HEK293 (cell line): ENCODE measurements around the gene MRGPRD.

Experiments
- CTCF ChIA-PET: fragments of 350-600 bp; formaldehyde crosslinking; extraction: SDS; loops from one replicate; lab custom pipeline; 2021; ENCODE audit warnings: antibody characterized with exemption; lab: Yijun Ruan, JAX
- POLR2A ChIA-PET: fragments of 300-600 bp; formaldehyde crosslinking; extraction: SDS; loops from one replicate; lab custom pipeline; 2020; ENCODE audit warnings: antibody characterized with exemption, inconsistent platforms; lab: Yijun Ruan, JAX
- H3K27ac ChIP-seq: fragments of 200-500 bp; sonication (Bioruptor generic); 2 replicates; pipeline ENCODE4 v1.5.1; 2014; ENCODE audit warnings: low read depth, low read length, control low read depth, inconsistent platforms; ENCODE audit errors: extremely low read depth
- H3K36me3 ChIP-seq, 2 experiments: fragments of 200-500 bp in 1 of 2; sonication (Bioruptor generic) in 1 of 2; 1 replicate in 1 of 2; 2 replicates in 1 of 2; pipeline ENCODE4 v1.5.1; 2014 to 2017; ENCODE audit warnings: inconsistent platforms in 2 of 2, low read length in 2 of 2; ENCODE audit not compliant: control insufficient read depth in 2 of 2, insufficient read depth in 1 of 2
- H3K4me1 ChIP-seq: fragments of 200-500 bp; sonication (Bioruptor generic); 2 replicates; pipeline ENCODE4 v1.5.1; 2014; ENCODE audit warnings: mild to moderate bottlenecking, low read length, inconsistent platforms; ENCODE audit not compliant: control insufficient read depth, insufficient read depth
- H3K4me3 ChIP-seq: 2 replicates; pipeline ENCODE4 v1.5.1; 2011; ENCODE audit warnings: low read depth, mild to moderate bottlenecking, control low read depth, low read length, moderate library complexity
- H3K9me3 ChIP-seq: fragments of 200-500 bp; sonication (Bioruptor generic); 2 replicates; pipeline ENCODE4 v1.5.1; 2014; ENCODE audit warnings: low read depth, low read length, inconsistent platforms; ENCODE audit not compliant: control insufficient read depth, insufficient read depth
- IKZF3 ChIP-seq: fragments of 450-650 bp; IDR thresholded peaks from 2 replicates; pipeline ENCODE4 v1.5.0; 2018; ENCODE audit warnings: missing biosample characterization, mild to moderate bottlenecking, missing genetic modification characterization, moderate library complexity
- PRDM1 ChIP-seq: fragments of 450-650 bp; formaldehyde crosslinking; IDR thresholded peaks from 2 replicates; pipeline ENCODE4; 2016; ENCODE audit warnings: missing biosample characterization, missing genetic modification characterization
- SP2 ChIP-seq: fragments of 450-650 bp; formaldehyde crosslinking; IDR thresholded peaks from 2 replicates; pipeline ENCODE4 v1.5.1; 2016; ENCODE audit warnings: missing biosample characterization, missing genetic modification characterization
- ZBTB48 ChIP-seq: fragments of 450-650 bp; formaldehyde crosslinking; IDR thresholded peaks from 2 replicates; pipeline ENCODE4 v1.5.1; 2016; ENCODE audit warnings: missing biosample characterization, missing genetic modification characterization
- ZNF155 ChIP-seq: fragments of 450-650 bp; formaldehyde crosslinking; IDR thresholded peaks from 2 replicates; pipeline ENCODE4 v1.5.1; 2016; ENCODE audit warnings: missing biosample characterization, missing genetic modification characterization
- ZNF16 ChIP-seq: fragments of 450-650 bp; formaldehyde crosslinking; IDR thresholded peaks from 2 replicates; pipeline ENCODE4 v1.5.1; 2016; ENCODE audit warnings: low read depth, missing biosample characterization, missing genetic modification characterization
- ZNF202 ChIP-seq: fragments of 450-650 bp; formaldehyde crosslinking; IDR thresholded peaks from 2 replicates; pipeline ENCODE4 v1.5.1; 2016; ENCODE audit warnings: missing biosample characterization, missing genetic modification characterization, borderline replicate concordance
- ZNF248 ChIP-seq: fragments of 450-650 bp; formaldehyde crosslinking; IDR thresholded peaks from 2 replicates; pipeline ENCODE4 v1.5.1; 2017; ENCODE audit warnings: missing biosample characterization, missing genetic modification characterization
- ZNF394 ChIP-seq: fragments of 450-650 bp; formaldehyde crosslinking; IDR thresholded peaks from 2 replicates; pipeline ENCODE4 v1.5.1; 2016; ENCODE audit warnings: missing biosample characterization, missing genetic modification characterization, mild to moderate bottlenecking, moderate library complexity, borderline replicate concordance
- ZNF530 ChIP-seq: fragments of 450-650 bp; formaldehyde crosslinking; IDR thresholded peaks from 2 replicates; pipeline ENCODE4 v1.5.1; 2016; ENCODE audit warnings: low read depth, missing biosample characterization, missing genetic modification characterization
- ZNF707 ChIP-seq: fragments of 450-650 bp; formaldehyde crosslinking; IDR thresholded peaks from 2 replicates; pipeline ENCODE4 v1.5.1; 2016; ENCODE audit warnings: missing biosample characterization, missing genetic modification characterization
- ZNF747 ChIP-seq: fragments of 450-650 bp; formaldehyde crosslinking; IDR thresholded peaks from 2 replicates; pipeline ENCODE4 v1.5.1; 2016; ENCODE audit warnings: missing biosample characterization, missing genetic modification characterization
- ZNF837 ChIP-seq: fragments of 450-650 bp; formaldehyde crosslinking; IDR thresholded peaks from 2 replicates; pipeline ENCODE4 v1.5.1; 2016; ENCODE audit warnings: missing biosample characterization, missing genetic modification characterization
- TF ChIP-seq, protein P1 (sequence below): fragments of 450-650 bp; formaldehyde crosslinking; IDR thresholded peaks from 2 replicates; pipeline ENCODE4 v1.5.1; 2016; ENCODE audit warnings: missing biosample characterization, missing genetic modification characterization, borderline replicate concordance
- TF ChIP-seq, protein P2 (sequence below): fragments of 450-650 bp; formaldehyde crosslinking; IDR thresholded peaks from 2 replicates; pipeline ENCODE4 v1.5.1; 2016; ENCODE audit warnings: missing biosample characterization, missing genetic modification characterization
- TF ChIP-seq, protein P3 (sequence below): fragments of 450-650 bp; formaldehyde crosslinking; IDR thresholded peaks from 2 replicates; pipeline ENCODE4 v1.5.1; 2016; ENCODE audit warnings: missing biosample characterization, missing genetic modification characterization

MRGPRD gene, protein sequence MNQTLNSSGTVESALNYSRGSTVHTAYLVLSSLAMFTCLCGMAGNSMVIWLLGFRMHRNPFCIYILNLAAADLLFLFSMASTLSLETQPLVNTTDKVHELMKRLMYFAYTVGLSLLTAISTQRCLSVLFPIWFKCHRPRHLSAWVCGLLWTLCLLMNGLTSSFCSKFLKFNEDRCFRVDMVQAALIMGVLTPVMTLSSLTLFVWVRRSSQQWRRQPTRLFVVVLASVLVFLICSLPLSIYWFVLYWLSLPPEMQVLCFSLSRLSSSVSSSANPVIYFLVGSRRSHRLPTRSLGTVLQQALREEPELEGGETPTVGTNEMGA

DNA sequence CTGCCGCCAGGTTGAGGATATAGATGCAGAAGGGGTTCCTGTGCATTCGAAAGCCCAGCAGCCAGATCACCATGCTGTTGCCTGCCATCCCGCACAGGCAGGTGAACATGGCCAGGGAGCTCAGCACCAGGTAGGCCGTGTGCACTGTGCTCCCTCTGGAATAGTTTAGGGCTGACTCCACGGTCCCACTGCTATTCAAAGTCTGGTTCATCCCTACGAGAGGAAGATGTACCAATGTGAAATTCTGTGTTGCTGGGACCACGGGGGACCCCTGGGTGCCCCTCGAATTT lies at the start of gene MRGPRD:
Gene MRGPRD, minus strand, starts transcription at position 211 of the 290 bp plus-strand sequence. Its CDS starts 0 bp downstream, at position 211.
- CTCF ChIA-PET, result interaction anchor here (0.7 to 1.4 kb wide), 2 partner anchors 25 to 108 kb away, joined by 3 read pairs; no protein-coding TSS in a partner anchor
- no peak within 1 kb of the TSS for H3K27ac ChIP-seq
- POLR2A ChIA-PET, result no interaction called here
- H3K36me3 ChIP-seq, result no peaks in the 10 kb centered on the region
- H3K4me3 ChIP-seq, result no peak within 1 kb of the TSS
- H3K9me3 ChIP-seq, result no peaks in the 10 kb centered on the region
- TF ChIP-seq, protein P1, sequence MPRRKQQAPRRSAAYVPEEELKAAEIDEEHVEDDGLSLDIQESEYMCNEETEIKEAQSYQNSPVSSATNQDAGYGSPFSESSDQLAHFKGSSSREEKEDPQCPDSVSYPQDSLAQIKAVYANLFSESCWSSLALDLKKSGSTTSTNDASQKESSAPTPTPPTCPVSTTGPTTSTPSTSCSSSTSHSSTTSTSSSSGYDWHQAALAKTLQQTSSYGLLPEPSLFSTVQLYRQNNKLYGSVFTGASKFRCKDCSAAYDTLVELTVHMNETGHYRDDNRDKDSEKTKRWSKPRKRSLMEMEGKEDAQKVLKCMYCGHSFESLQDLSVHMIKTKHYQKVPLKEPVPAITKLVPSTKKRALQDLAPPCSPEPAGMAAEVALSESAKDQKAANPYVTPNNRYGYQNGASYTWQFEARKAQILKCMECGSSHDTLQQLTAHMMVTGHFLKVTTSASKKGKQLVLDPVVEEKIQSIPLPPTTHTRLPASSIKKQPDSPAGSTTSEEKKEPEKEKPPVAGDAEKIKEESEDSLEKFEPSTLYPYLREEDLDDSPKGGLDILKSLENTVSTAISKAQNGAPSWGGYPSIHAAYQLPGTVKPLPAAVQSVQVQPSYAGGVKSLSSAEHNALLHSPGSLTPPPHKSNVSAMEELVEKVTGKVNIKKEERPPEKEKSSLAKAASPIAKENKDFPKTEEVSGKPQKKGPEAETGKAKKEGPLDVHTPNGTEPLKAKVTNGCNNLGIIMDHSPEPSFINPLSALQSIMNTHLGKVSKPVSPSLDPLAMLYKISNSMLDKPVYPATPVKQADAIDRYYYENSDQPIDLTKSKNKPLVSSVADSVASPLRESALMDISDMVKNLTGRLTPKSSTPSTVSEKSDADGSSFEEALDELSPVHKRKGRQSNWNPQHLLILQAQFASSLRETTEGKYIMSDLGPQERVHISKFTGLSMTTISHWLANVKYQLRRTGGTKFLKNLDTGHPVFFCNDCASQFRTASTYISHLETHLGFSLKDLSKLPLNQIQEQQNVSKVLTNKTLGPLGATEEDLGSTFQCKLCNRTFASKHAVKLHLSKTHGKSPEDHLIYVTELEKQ (tag by site-specific recombination), result no peak
- TF ChIP-seq, all 188 proteins: peak for 0
- no peaks in the 10 kb centered on the region for H3K4me1 ChIP-seq

DNA sequence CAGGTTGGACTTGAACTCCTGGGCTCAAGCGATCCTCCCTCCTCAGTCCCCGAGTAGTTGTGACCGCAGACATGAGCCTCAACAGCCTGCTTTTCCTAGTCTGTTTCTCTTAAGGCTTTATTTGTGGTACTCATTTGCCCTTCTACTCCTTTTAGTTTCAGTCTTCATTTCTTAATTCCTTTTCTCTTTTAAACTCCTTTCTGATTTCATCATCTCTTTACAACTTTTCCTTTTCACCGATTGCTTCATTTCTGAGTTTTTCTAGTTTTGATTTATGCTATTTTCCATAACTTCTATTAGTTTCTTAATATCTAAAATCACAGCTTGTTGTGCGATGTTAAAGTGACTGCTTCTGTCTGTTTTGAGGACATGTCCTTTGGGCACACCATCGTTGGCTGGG lies 49.5 kb upstream of the MRGPRD start:
- ChIA-PET CTCF (interaction anchor here (0.5 kb wide), 1 partner anchor 44 kb away, joined by 3 read pairs; no protein-coding TSS in a partner anchor), POLR2A (no interaction called here)
- Histone ChIP-seq H3K9me3 (no peaks in the 10 kb centered on the region), H3K4me3 (no peak overlapping the region), H3K36me3 (no peaks in the 10 kb centered on the region), H3K27ac (no peak overlapping the region), H3K4me1 (no peaks in the 10 kb centered on the region)
- TF ChIP-seq, protein P2, sequence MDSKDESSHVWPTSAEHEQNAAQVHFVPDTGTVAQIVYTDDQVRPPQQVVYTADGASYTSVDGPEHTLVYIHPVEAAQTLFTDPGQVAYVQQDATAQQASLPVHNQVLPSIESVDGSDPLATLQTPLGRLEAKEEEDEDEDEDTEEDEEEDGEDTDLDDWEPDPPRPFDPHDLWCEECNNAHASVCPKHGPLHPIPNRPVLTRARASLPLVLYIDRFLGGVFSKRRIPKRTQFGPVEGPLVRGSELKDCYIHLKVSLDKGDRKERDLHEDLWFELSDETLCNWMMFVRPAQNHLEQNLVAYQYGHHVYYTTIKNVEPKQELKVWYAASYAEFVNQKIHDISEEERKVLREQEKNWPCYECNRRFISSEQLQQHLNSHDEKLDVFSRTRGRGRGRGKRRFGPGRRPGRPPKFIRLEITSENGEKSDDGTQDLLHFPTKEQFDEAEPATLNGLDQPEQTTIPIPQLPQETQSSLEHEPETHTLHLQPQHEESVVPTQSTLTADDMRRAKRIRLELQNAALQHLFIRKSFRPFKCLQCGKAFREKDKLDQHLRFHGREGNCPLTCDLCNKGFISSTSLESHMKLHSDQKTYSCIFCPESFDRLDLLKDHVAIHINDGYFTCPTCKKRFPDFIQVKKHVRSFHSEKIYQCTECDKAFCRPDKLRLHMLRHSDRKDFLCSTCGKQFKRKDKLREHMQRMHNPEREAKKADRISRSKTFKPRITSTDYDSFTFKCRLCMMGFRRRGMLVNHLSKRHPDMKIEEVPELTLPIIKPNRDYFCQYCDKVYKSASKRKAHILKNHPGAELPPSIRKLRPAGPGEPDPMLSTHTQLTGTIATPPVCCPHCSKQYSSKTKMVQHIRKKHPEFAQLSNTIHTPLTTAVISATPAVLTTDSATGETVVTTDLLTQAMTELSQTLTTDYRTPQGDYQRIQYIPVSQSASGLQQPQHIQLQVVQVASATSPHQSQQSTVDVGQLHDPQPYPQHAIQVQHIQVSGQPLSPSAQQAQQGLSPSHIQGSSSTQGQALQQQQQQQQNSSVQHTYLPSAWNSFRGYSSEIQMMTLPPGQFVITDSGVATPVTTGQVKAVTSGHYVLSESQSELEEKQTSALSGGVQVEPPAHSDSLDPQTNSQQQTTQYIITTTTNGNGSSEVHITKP, result no peak
- peak; percentile 28; the same call in 1 of the 2 replicates for TF ChIP-seq PRDM1

DNA sequence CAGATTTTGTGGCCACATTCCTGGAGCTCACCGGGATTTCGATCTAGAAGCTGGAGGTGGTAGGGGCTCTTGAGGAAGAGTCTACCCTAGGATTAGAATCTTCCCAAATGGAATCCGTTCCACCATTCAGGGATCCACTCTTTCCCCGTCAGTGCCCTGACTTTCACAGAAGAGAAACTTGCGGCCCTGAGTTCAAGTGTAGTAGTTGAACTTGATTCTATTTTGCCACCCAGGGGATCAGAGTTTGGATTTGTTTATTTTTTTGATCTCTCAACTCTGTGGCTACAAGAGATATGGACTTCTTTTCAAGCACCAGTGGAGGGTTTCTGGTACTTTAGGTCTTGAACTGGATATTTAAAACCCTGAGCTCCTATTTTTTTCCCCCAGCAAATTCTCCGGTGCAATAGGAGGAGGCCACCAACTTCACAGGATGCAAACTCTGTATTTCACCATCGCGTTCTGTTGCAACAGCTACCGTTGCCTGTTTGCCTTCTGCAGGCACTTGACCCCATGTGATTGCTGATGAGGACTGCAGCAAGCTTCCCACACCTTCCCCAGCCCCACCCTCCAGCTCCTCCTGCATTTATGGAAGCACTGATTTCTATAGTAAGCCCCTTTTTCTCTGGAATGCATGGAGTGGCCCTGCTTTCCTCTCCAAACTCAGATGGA lies 47.1 kb upstream of the MRGPRD start:
- no peaks in the 10 kb centered on the region for H3K36me3 ChIP-seq
- TF ChIP-seq ZNF394 (tag by site-specific recombination), result no peak
- no peak for TF ChIP-seq ZNF155 (tag by site-specific recombination)
- TF ChIP-seq SP2, result no peak
- TF ChIP-seq, all 188 proteins: peak for 0
- H3K4me1 ChIP-seq, result no peaks in the 10 kb centered on the region
- POLR2A ChIA-PET, result no interaction called here
- H3K27ac ChIP-seq, result no peak overlapping the region
- CTCF ChIA-PET, result interaction anchor here (0.6 to 0.9 kb wide), 2 partner anchors 27 to 72 kb away, joined by 3 read pairs; no protein-coding TSS in a partner anchor
- H3K4me3 ChIP-seq, result no peak overlapping the region
- no peaks in the 10 kb centered on the region for H3K9me3 ChIP-seq

DNA sequence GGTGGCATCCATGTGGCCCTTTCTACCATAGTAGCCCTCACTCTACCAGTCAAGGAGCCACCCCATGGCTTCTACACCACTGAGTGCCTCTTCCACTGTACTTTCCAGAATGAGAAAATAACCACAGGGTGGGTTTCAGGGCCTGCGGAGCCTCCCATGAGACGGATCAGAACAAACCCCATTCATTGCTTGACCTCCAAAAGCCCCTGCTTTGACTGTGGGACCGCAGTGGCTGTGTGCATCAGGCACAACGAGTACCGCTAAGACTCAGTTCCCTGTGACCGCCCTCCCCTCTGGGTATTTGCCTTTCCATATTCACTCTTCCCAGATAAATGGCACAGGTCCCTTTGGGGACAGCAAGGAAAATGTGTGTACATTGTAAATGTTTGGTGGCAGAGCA lies 43.7 kb upstream of the MRGPRD start:
- ChIA-PET POLR2A (no interaction called here), CTCF (no interaction called here)
- Histone ChIP-seq H3K4me1 (no peaks in the 10 kb centered on the region), H3K36me3 (no peaks in the 10 kb centered on the region), H3K9me3 (no peaks in the 10 kb centered on the region), H3K4me3 (no peak overlapping the region), H3K27ac (no peak overlapping the region)
- no peak for TF ChIP-seq ZNF837 (tag by site-specific recombination)
- TF ChIP-seq ZNF707, result no peak
- TF ChIP-seq ZNF530 (tag by site-specific recombination), result no peak
- TF ChIP-seq ZNF248 (tag by site-specific recombination), result no peak
- no peak for TF ChIP-seq ZNF202
- TF ChIP-seq SP2, result no peak
- no peak for TF ChIP-seq ZNF747
- no peak for TF ChIP-seq ZNF16 (tag by site-specific recombination)
- no peak for TF ChIP-seq ZBTB48 (tag by site-specific recombination)
- TF ChIP-seq IKZF3 (tag by site-specific recombination), result no peak
- TF ChIP-seq, protein P3, sequence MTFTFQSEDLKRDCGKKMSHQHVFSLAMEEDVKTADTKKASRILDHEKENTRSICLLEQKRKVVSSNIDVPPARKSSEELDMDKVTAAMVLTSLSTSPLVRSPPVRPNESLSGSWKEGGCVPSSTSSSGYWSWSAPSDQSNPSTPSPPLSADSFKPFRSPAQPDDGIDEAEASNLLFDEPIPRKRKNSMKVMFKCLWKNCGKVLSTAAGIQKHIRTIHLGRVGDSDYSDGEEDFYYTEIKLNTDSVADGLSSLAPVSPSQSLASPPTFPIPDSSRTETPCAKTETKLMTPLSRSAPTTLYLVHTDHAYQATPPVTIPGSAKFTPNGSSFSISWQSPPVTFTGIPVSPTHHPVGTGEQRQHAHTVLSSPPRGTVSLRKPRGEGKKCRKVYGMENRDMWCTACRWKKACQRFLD (tag by site-specific recombination), result no peak
